Spleen (tissue), 11 donors: ENCODE data around the gene DCLRE1A. TPM values are rescaled to one million over a fixed set of nuclear protein-coding genes. Genes with fewer than 3 reads are reported as not detected.
"Not testable (repeated sequence)": the region's sequence is repeated elsewhere in the genome, so short reads cannot be mapped to it uniquely, and the experiment has no call there.

Experiments
- DNase-seq: peaks from one replicate; pipeline ENCODE4 v3.0.0-alpha.2; 2020
- H3K27ac ChIP-seq, 8 donors: fragments of 200-600 bp; sonication (generic) in 7 of 8; 1 replicate in 4 of 8; 2 replicates in 4 of 8; pipeline versions ENCODE4 v1.5.0 to v1.8.0; 2016 to 2021; ENCODE audit warnings: inconsistent platforms in 4 of 8, mild to moderate bottlenecking in 4 of 8, moderate library complexity in 1 of 8
- H3K27me3 ChIP-seq, 7 donors: fragments of 200-600 bp; sonication (generic) in 6 of 7; replicated peaks in 1 of 7; 1 replicate in 4 of 7; 2 replicates in 3 of 7; pipeline versions ENCODE4 v1.5.0 to v1.8.0; 2016 to 2021; ENCODE audit warnings: inconsistent platforms in 3 of 7, mild to moderate bottlenecking in 1 of 7
- H3K36me3 ChIP-seq, 6 donors: fragments of 200-600 bp; sonication (generic) in 5 of 6; 1 replicate in 4 of 6; 2 replicates in 2 of 6; pipeline versions ENCODE4 v1.5.0 to v1.8.0; 2016 to 2021; ENCODE audit warnings: inconsistent platforms in 2 of 6
- H3K4me1 ChIP-seq, 6 donors: fragments of 200-600 bp; sonication (generic) in 5 of 6; 1 replicate in 3 of 6; 2 replicates in 3 of 6; pipeline versions ENCODE4 v1.5.0 to v1.8.0; 2016 to 2021; ENCODE audit warnings: inconsistent platforms in 3 of 6
- H3K4me3 ChIP-seq, 8 donors: fragments of 200-600 bp; sonication (generic) in 7 of 8; 1 replicate in 4 of 8; 2 replicates in 4 of 8; pipeline versions ENCODE4 v1.5.0 to v1.8.0; 2016 to 2021; ENCODE audit warnings: inconsistent platforms in 4 of 8, mild to moderate bottlenecking in 4 of 8, moderate library complexity in 2 of 8
- H3K9me3 ChIP-seq, 8 donors: fragments of 200-600 bp; sonication (generic) in 7 of 8; 1 replicate in 4 of 8; 2 replicates in 4 of 8; pipeline versions ENCODE4 v1.5.0 to v1.8.0; 2016 to 2021; ENCODE audit warnings: inconsistent platforms in 4 of 8
- CTCF ChIP-seq, 11 experiments: fragments of 200-600 bp in 7 of 11; fragments of 450-650 bp in 4 of 11; sonication (generic) in 4 of 11; IDR thresholded peaks in 8 of 11; conservative IDR thresholded peaks in 3 of 11; 1 replicate in 7 of 11; 2 replicates in 4 of 11; pipeline versions ENCODE4 v1.4.0 to v1.8.0; 2016 to 2021; ENCODE audit warnings: antibody characterized with exemption in 11 of 11, inconsistent platforms in 4 of 11, mild to moderate bottlenecking in 1 of 11
- POLR2A ChIP-seq, 3 donors: fragments of 450-650 bp; IDR thresholded peaks; one replicate each; pipeline ENCODE4 v1.5.1; 2017; ENCODE audit warnings: antibody characterized with exemption in 3 of 3, mild to moderate bottlenecking in 1 of 3
- POLR2AphosphoS5 ChIP-seq, 3 donors: sonication (generic); formaldehyde crosslinking; IDR thresholded peaks; one replicate each; pipeline ENCODE4 v1.5.1; 2017; ENCODE audit warnings: antibody characterized with exemption in 3 of 3
- WGBS, 5 donors: extraction: QIAGEN DNeasy Blood & Tissue Kit in 3 of 5; methylation state at CpG; one replicate each; pipeline versions ENCODE4 v1.1.5 to v1.1.7; 2013 to 2018; 5-methylcytosine and 5-hydroxymethylcytosine counted together
- intact Hi-C: fragments of 100-400 bp; cut with DNase I; formaldehyde crosslinking; loops from one replicate; pipeline ENCODE4 v1.15.0; 2023; ENCODE audit warnings: low total_unique reads
- polyA plus RNA-seq, 3 donors: library from polyadenylated mRNA; stranded (reverse); fragments of 200-250 nt; gene quantifications; one replicate each; pipeline ENCODE4 v1.2.1, GENCODE V29; 2013
- total RNA-seq, 7 donors: library from RNA; depleted of rRNA in 3 of 7; stranded (reverse); fragments of >200 nt in 3 of 7; fragmentation: NEBNext Ultra II Directional in 4 of 7; extraction: Animal tissue kit (Norgen Biotek cat#: 25700) in 4 of 7; gene quantifications; one replicate each; pipeline versions ENCODE4 v1.1.0 to v1.2.1, GENCODE V29; 2016 to 2021
- donor health status: healthy with polysubstance abuse.
- donor health status: DM: no; HTN: no; CAD: no; lungs with moderate emphysema.
- donor health status: DM: no; HTN: no; CAD: no.
- donor health status: Bipolar disorder and iron deficiency.
- donor health status: healthy.
- donor health status: DM: no; HTN: no; CAD: no.
- donor health status: DM: yes; HTN: yes; CAD: no.

DCLRE1A gene
- total and polyA plus RNA-seq, 10 donors, result 2.1 to 8.3 (median 6.0) TPM

- H3K27me3 ChIP-seq, result no peaks in the 10 kb centered on the region
- H3K9me3 ChIP-seq, result peaks cover 0 to 4% (median 0%) of the 10 kb centered on the region in 8 donors
- no peaks in the 10 kb centered on the region for H3K36me3 ChIP-seq
- TF ChIP-seq CTCF (IDR thresholded peaks at IDR 0.05 in 8 of 11, conservative IDR thresholded peaks at IDR 0.05 in 3 of 11) (no peak), POLR2AphosphoS5 (IDR thresholded peaks at IDR 0.05) (no peak), POLR2A (IDR thresholded peaks at IDR 0.05) (no peak)
- no peaks in the 10 kb centered on the region for H3K4me1 ChIP-seq
- DNase-seq, result no peak
- 57 to 72% (median 64%) methylated on average over 4 of the region's 4 CpGs for WGBS, 5 donors
- H3K4me3 ChIP-seq, result no peak overlapping the region
- intact Hi-C loops, result no loop called here
- H3K27ac ChIP-seq, result no peak overlapping the region
Observed at GRCh38 chr10:113823389-113823788, 30.5 kb downstream of the DCLRE1A start.

GRCh38 chr10:113822174-113822573, 31.7 kb downstream of the DCLRE1A start:
- intact Hi-C loops, result no loop called here
- Histone ChIP-seq H3K9me3 (no peaks in the 10 kb centered on the region), H3K27ac (no peak overlapping the region), H3K4me1 (no peaks in the 10 kb centered on the region), H3K4me3 (no peak overlapping the region), H3K36me3 (no peaks in the 10 kb centered on the region), H3K27me3 (no peaks in the 10 kb centered on the region)
- WGBS, 5 donors, result 95 to 97% (median 96%) methylated on average over 7 of the region's 7 CpGs
- TF ChIP-seq POLR2A (IDR thresholded peaks at IDR 0.05) (no peak), CTCF (IDR thresholded peaks at IDR 0.05 in 8 of 11, conservative IDR thresholded peaks at IDR 0.05 in 3 of 11) (no peak), POLR2AphosphoS5 (IDR thresholded peaks at IDR 0.05) (no peak)
- no peak for DNase-seq

- H3K9me3 ChIP-seq, H3K36me3 ChIP-seq, DNase-seq, H3K4me3 ChIP-seq, H3K4me1 ChIP-seq, H3K27ac ChIP-seq, intact Hi-C loops, H3K27me3 ChIP-seq: not testable (repeated sequence)
- 55 to 94% (median 79%) methylated on average over 3 of the region's 3 CpGs for WGBS, 5 donors
Observed at GRCh38 chr10:113821306-113821705, 32.6 kb downstream of the DCLRE1A start.

- Histone ChIP-seq H3K36me3 (no peaks in the 10 kb centered on the region), H3K4me1 (no peaks in the 10 kb centered on the region), H3K27ac (no peak overlapping the region), H3K9me3 (no peaks in the 10 kb centered on the region), H3K27me3 (no peaks in the 10 kb centered on the region), H3K4me3 (no peak overlapping the region)
- intact Hi-C loops, result no loop called here
- no peak for DNase-seq
- TF ChIP-seq CTCF (IDR thresholded peaks at IDR 0.05 in 8 of 11, conservative IDR thresholded peaks at IDR 0.05 in 3 of 11) (no peak), POLR2A (IDR thresholded peaks at IDR 0.05) (no peak), POLR2AphosphoS5 (IDR thresholded peaks at IDR 0.05) (no peak)
- WGBS, 5 donors, result 68 to 86% (median 80%) methylated on average over 8 of the region's 8 CpGs
Observed at GRCh38 chr10:113820507-113820906, 33.4 kb downstream of the DCLRE1A start.

- no peaks in the 10 kb centered on the region for H3K4me1 ChIP-seq
- no peaks in the 10 kb centered on the region for H3K9me3 ChIP-seq
- intact Hi-C loops, result no loop called here
- TF ChIP-seq POLR2A (IDR thresholded peaks at IDR 0.05) (no peak), CTCF (IDR thresholded peaks at IDR 0.05 in 8 of 11, conservative IDR thresholded peaks at IDR 0.05 in 3 of 11) (no peak), POLR2AphosphoS5 (IDR thresholded peaks at IDR 0.05) (no peak)
- DNase-seq, result no peak
- WGBS, 5 donors, result 92 to 96% (median 92%) methylated on average over 4 of the region's 4 CpGs
- no peaks in the 10 kb centered on the region for H3K36me3 ChIP-seq
- H3K27ac ChIP-seq, result no peak overlapping the region
- no peaks in the 10 kb centered on the region for H3K27me3 ChIP-seq
- no peak overlapping the region for H3K4me3 ChIP-seq
Observed at GRCh38 chr10:113819989-113820388, 33.9 kb downstream of the DCLRE1A start.

GRCh38 chr10:113814700-113815099, 39.2 kb downstream of the DCLRE1A start:
- H3K4me1 ChIP-seq, H3K9me3 ChIP-seq, H3K36me3 ChIP-seq, intact Hi-C loops, H3K4me3 ChIP-seq, DNase-seq, H3K27me3 ChIP-seq, H3K27ac ChIP-seq: not testable (repeated sequence)
- 90 to 100% (median 94%) methylated on average over 1 of the region's 1 CpG for WGBS, 5 donors
